Measurements from ENCODE around the gene RHOBTB3. TPM values are rescaled to one million over a fixed set of nuclear protein-coding genes. Genes with fewer than 3 reads are reported as not detected.

Gene RHOBTB3
- total and polyA plus RNA-seq, 10 of the 15 experiments (the other 5 are each of a cell fraction or from before 2014, with no cell fraction given): 3.6 to 42.8 (median 8.4) TPM

GRCh38 chr5:95718738-95719137, 12.4 kb upstream of the RHOBTB3 start:
- Histone ChIP-seq H4K20me1 (ENCODE audit: control insufficient read depth, insufficient read depth) (no peaks in the 10 kb centered on the region), H3K4me1 (ENCODE audit: control insufficient read depth, insufficient read depth, low read length) (peaks cover 25% of the 10 kb centered on the region), H2AFZ (ENCODE audit: control insufficient read depth, low read depth, low read length) (peak overlapping the region; percentile 39; the same call in 1 of the 2 replicates), H3K27me3 (replicated peaks in 1 of 2; ENCODE audit: control insufficient read depth in 2 of 2, insufficient read depth in 2 of 2, low read length in 1 of 2) (no peaks in the 10 kb centered on the region), H3K4me3 (peak overlapping the region; percentile 44), H3K27ac (ENCODE audit: control insufficient read depth, insufficient read depth) (peak overlapping the region; percentile 40; the same call in 1 of the 2 replicates), H3K36me3 (ENCODE audit: control insufficient read depth in 2 of 2, insufficient read depth in 2 of 2, low read length in 1 of 2) (no peaks in the 10 kb centered on the region), H3K79me2 (ENCODE audit: control insufficient read depth, insufficient read depth, low read length) (no peaks in the 10 kb centered on the region), H3K4me2 (ENCODE audit: control insufficient read depth, insufficient read depth) (peak overlapping the region; percentile 78), H3K9me3 (replicated peaks; ENCODE audit: control insufficient read depth, insufficient read depth, low read length) (no peaks in the 10 kb centered on the region; the same call in 2 of the 3 replicates), H3K9ac (ENCODE audit: control insufficient read depth, insufficient read depth, low read length) (peak overlapping the region; percentile 24; the same call in 1 of the 2 replicates)
- FAIRE-seq: peak; percentile 71
- TSS peak; percentile 72 for BruUV-seq (replicated peaks)
- RAD21 ChIA-PET (ENCODE audit: unreplicated experiment): interaction anchor here (1.2 to 3.8 kb wide), 6 partner anchors 8 to 77 kb away, joined by 3 to 21 read pairs (median 12); partner anchors contain the start of gene RHOBTB3
- 13% methylated on average over 2 of the region's 2 CpGs for WGBS (ENCODE audit: insufficient coverage, insufficient replicate concordance, low lambda C conversion rate, missing lambda C conversion rate)
- CTCF ChIA-PET: interaction anchor here (1.0 to 2.7 kb wide), 6 partner anchors 8 to 129 kb away, joined by 4 to 11 read pairs (median 6); partner anchors contain the start of genes RFESD and RHOBTB3
- in situ Hi-C loops (cut with MboI): no loop called here
- POLR2A ChIA-PET: interaction anchor here (1.2 to 3.2 kb wide), 3 partner anchors 8 to 90 kb away, joined by 5 to 15 read pairs (median 7); no protein-coding TSS in a partner anchor
- intact Hi-C loops (cut with micrococcal nuclease; ENCODE audit: unreplicated experiment): loop anchor here (1.0 kb wide), 1 partner anchor 8 kb away; no protein-coding TSS in a partner anchor
- no peak for ATAC-seq
- no peak for TF ChIP-seq NFIC (IDR thresholded peaks at IDR 0.05; ENCODE audit: low read depth, low read length)
- TF ChIP-seq HDGF (IDR thresholded peaks at IDR 0.05): peak; percentile 58; the same call in 1 of the 2 replicates
- SMC1A ChIA-PET (ENCODE audit: uncharacterized antibody, unreplicated experiment): interaction anchor here (0.7 to 4.0 kb wide), 9 partner anchors 7 to 67 kb away, joined by 3 to 23 read pairs (median 6); partner anchors contain the start of gene RHOBTB3
- DNase-seq (ENCODE audit: low read depth, low spot score): no peak

- H2AFZ ChIP-seq (ENCODE audit: control insufficient read depth, low read depth, low read length): no peak overlapping the region
- intact Hi-C loops (cut with micrococcal nuclease; ENCODE audit: unreplicated experiment): loop anchor here (10.0 kb wide), 1 partner anchor 635 kb away; no protein-coding TSS in a partner anchor
- BruUV-seq (replicated peaks): no TSS peak
- CTCF ChIA-PET: interaction anchor here (0.6 to 1.7 kb wide), 2 partner anchors 11 to 76 kb away, joined by 3 to 4 read pairs; partner anchors contain the start of gene RHOBTB3
- no peak for ATAC-seq
- no peaks in the 10 kb centered on the region for H3K79me2 ChIP-seq (ENCODE audit: control insufficient read depth, insufficient read depth, low read length)
- in situ Hi-C loops (cut with MboI): no loop called here
- H3K27ac ChIP-seq (ENCODE audit: control insufficient read depth, insufficient read depth): no peak overlapping the region
- no peak for DNase-seq (ENCODE audit: low read depth, low spot score)
- H3K4me2 ChIP-seq (ENCODE audit: control insufficient read depth, insufficient read depth): no peak overlapping the region
- H3K36me3 ChIP-seq (ENCODE audit: control insufficient read depth in 2 of 2, insufficient read depth in 2 of 2, low read length in 1 of 2): no peaks in the 10 kb centered on the region
- H4K20me1 ChIP-seq (ENCODE audit: control insufficient read depth, insufficient read depth): no peaks in the 10 kb centered on the region
- H3K9me3 ChIP-seq (replicated peaks; ENCODE audit: control insufficient read depth, insufficient read depth, low read length): no peaks in the 10 kb centered on the region; the same call in 2 of the 3 replicates
- no peak overlapping the region for H3K4me3 ChIP-seq
- SMC1A ChIA-PET (ENCODE audit: uncharacterized antibody, unreplicated experiment): interaction anchor here (0.6 to 4.0 kb wide), 3 partner anchors 10 to 1019 kb away, joined by 3 to 15 read pairs (median 3); partner anchors contain the start of gene RHOBTB3
- RAD21 ChIA-PET (ENCODE audit: unreplicated experiment): interaction anchor here (0.6 to 3.8 kb wide), 2 partner anchors 56 to 125 kb away, joined by 3 to 14 read pairs; no protein-coding TSS in a partner anchor
- POLR2A ChIA-PET: interaction anchor here (1.1 to 1.5 kb wide), 2 partner anchors 15 to 37 kb away, joined by 3 to 6 read pairs; no protein-coding TSS in a partner anchor
- no peak overlapping the region for H3K9ac ChIP-seq (ENCODE audit: control insufficient read depth, insufficient read depth, low read length)
- WGBS (ENCODE audit: insufficient coverage, insufficient replicate concordance, low lambda C conversion rate, missing lambda C conversion rate): 67% methylated on average over 3 of the region's 3 CpGs
- no peak for FAIRE-seq
- no peaks in the 10 kb centered on the region for H3K27me3 ChIP-seq (replicated peaks in 1 of 2; ENCODE audit: control insufficient read depth in 2 of 2, insufficient read depth in 2 of 2, low read length in 1 of 2)
- peaks cover 25% of the 10 kb centered on the region for H3K4me1 ChIP-seq (ENCODE audit: control insufficient read depth, insufficient read depth, low read length)
- no peak for TF ChIP-seq HDAC2 (IDR thresholded peaks at IDR 0.05)
- no peak for TF ChIP-seq HCFC1 (IDR thresholded peaks at IDR 0.05; ENCODE audit: low read length)
- no peak for TF ChIP-seq KAT2A (conservative IDR thresholded peaks at IDR 0.05; ENCODE audit: control insufficient read depth, low read depth, low read length)
- no peak for TF ChIP-seq JUND (IDR thresholded peaks at IDR 0.05; ENCODE audit: low read depth, low read length)
- TF ChIP-seq ZNF592 (IDR thresholded peaks at IDR 0.05): no peak
- TF ChIP-seq ZNF274 (IDR thresholded peaks at IDR 0.05; ENCODE audit: insufficient read depth, insufficient read length): no peak
- TF ChIP-seq MYC (IDR thresholded peaks at IDR 0.05; ENCODE audit: insufficient read depth, insufficient read length, insufficient replicate concordance, low read length, severe bottlenecking): no peak
- no peak for TF ChIP-seq ZNF384 (IDR thresholded peaks at IDR 0.05; ENCODE audit: borderline replicate concordance, low read depth, low read length)
Measured at GRCh38 chr5:95720094-95720786, 10.9 kb upstream of the RHOBTB3 start.
